K562 (cell line): ENCODE results near the gene POP7. TPM values are rescaled to one million over a fixed set of nuclear protein-coding genes. Genes with fewer than 3 reads are reported as not detected.
A peak's percentile ranks its signal among the peaks of the same experiment; 100 is the strongest.

Source experiments
- BRD4 ChIP-seq: fragments of 200-600 bp; sonication (generic); IDR thresholded peaks from 2 replicates; pipeline ENCODE4 v1.6.1; 2017; ENCODE audit warnings: inconsistent platforms
- CREM ChIP-seq: IDR thresholded peaks from 2 replicates; pipeline ENCODE4 v1.6.1; 2014; ENCODE audit warnings: antibody characterized with exemption, low read depth
- CSDE1 ChIP-seq, 2 experiments: fragments of 450-650 bp; IDR thresholded peaks; 2 replicates each; pipeline ENCODE4 v1.6.1; 2016; ENCODE audit warnings: mild to moderate bottlenecking in 1 of 2
- ESRRB ChIP-seq: fragments of 250-450 bp; sonication (Bioruptor Pico); IDR thresholded peaks from 2 replicates; pipeline ENCODE4 v1.5.0; 2020; ENCODE audit warnings: mild to moderate bottlenecking, moderate library complexity, borderline replicate concordance
- GABPA ChIP-seq: fragments of 200-800 bp; sonication (Bioruptor generic); conservative IDR thresholded peaks from 2 replicates; pipeline ENCODE4 v1.6.1; 2016; ENCODE audit warnings: low read depth, missing genetic modification characterization, missing compliant biosample characterization
- HMGN3 ChIP-seq: IDR thresholded peaks from 2 replicates; pipeline ENCODE4 v1.6.1; 2011; ENCODE audit warnings: borderline replicate concordance, low read depth, mild to moderate bottlenecking, mixed read lengths, low read length; ENCODE audit not compliant: insufficient read length; ENCODE audit errors: extremely low read depth
- JUNB ChIP-seq: fragments of 450-650 bp; formaldehyde crosslinking; conservative IDR thresholded peaks from 2 replicates; pipeline ENCODE4 v1.4.0; 2020; ENCODE audit warnings: mild to moderate bottlenecking
- MTA3 ChIP-seq: fragments of 450-650 bp; formaldehyde crosslinking; IDR thresholded peaks from 2 replicates; pipeline ENCODE4 v1.6.1; 2017; ENCODE audit warnings: mild to moderate bottlenecking, borderline replicate concordance
- NFIC ChIP-seq: fragments of 450-650 bp; IDR thresholded peaks from 2 replicates; pipeline ENCODE4 v1.6.1; 2017; ENCODE audit warnings: mild to moderate bottlenecking, inconsistent platforms
- NR2F6 ChIP-seq: fragments of 450-650 bp; formaldehyde crosslinking; IDR thresholded peaks from 2 replicates; pipeline ENCODE4 v1.4.0; 2020; ENCODE audit warnings: mild to moderate bottlenecking
- PTRF ChIP-seq: fragments of 450-650 bp; IDR thresholded peaks from 2 replicates; pipeline ENCODE4 v1.6.1; 2016; ENCODE audit warnings: mild to moderate bottlenecking, missing genetic modification characterization, missing compliant biosample characterization
- SOX6 ChIP-seq: fragments of 450-650 bp; IDR thresholded peaks from 2 replicates; pipeline ENCODE4 v1.6.1; 2014; ENCODE audit warnings: mild to moderate bottlenecking
- TAF7 ChIP-seq: fragments of 450-650 bp; IDR thresholded peaks from 2 replicates; pipeline ENCODE4 v1.6.1; 2016; ENCODE audit warnings: missing genetic modification characterization, missing compliant biosample characterization
- ZC3H4 ChIP-seq: sonication (generic); formaldehyde crosslinking; IDR thresholded peaks from 2 replicates; pipeline ENCODE4 v1.9.0; 2021; ENCODE audit warnings: missing genetic modification reagents, borderline replicate concordance
- ZFP1 ChIP-seq: fragments of 450-650 bp; formaldehyde crosslinking; IDR thresholded peaks from 2 replicates; pipeline ENCODE4 v1.4.0; 2020; ENCODE audit warnings: mild to moderate bottlenecking, mixed read lengths
- ZNF146 ChIP-seq: IDR thresholded peaks from one replicate; pipeline ENCODE4 v1.6.1; 2018; ENCODE audit warnings: missing compliant biosample characterization; ENCODE audit not compliant: unreplicated experiment
- ZNF174 ChIP-seq: fragments of 250-450 bp; sonication (Bioruptor Pico); IDR thresholded peaks from 2 replicates; pipeline ENCODE4 v1.4.0; 2020; ENCODE audit warnings: mild to moderate bottlenecking
- ZNF444 ChIP-seq: fragments of 250-450 bp; sonication (Bioruptor Pico); IDR thresholded peaks from 2 replicates; pipeline ENCODE4 v1.4.0; 2020; ENCODE audit warnings: mild to moderate bottlenecking, moderate library complexity
- ZNF707 ChIP-seq: fragments of 250-450 bp; sonication (Bioruptor Pico); conservative IDR thresholded peaks from 2 replicates; pipeline ENCODE4 v1.8.0; 2022; ENCODE audit warnings: inconsistent platforms, mild to moderate bottlenecking, moderate library complexity
- polyA plus RNA-seq, 8 experiments: library from polyadenylated mRNA; depleted of rRNA in 4 of 8; stranded (reverse) in 5 of 8; unstranded in 3 of 8; fragments of >200 nt; fragmentation: Nextera tagmentation in 2 of 8; fragmentation: Illumina TruSeq in 1 of 8; extraction: Ambion mirVana in 2 of 8; extraction: Trizol in 1 of 8; gene quantifications; 2 replicates each; pipeline versions ENCODE4 v1.2.1 to v1.2.3, GENCODE V29; 2011 to 2014; ENCODE audit warnings: inconsistent platforms in 1 of 8, missing spikeins in 1 of 8
- total RNA-seq, 7 experiments: library from RNA; depleted of rRNA in 6 of 7; stranded (reverse); fragments of >200 nt in 6 of 7; fragmentation: Illumina TruSeq in 2 of 7; extraction: Trizol in 2 of 7; gene quantifications; 2 replicates each; pipeline versions ENCODE4 v1.2.1 to v1.2.3, GENCODE V29; 2011 to 2021; ENCODE audit warnings: low replicate concordance in 1 of 7
- TF ChIP-seq, protein P1 (sequence below), 3 experiments: fragments of 200-800 bp in 1 of 3; sonication (Bioruptor generic) in 1 of 3; sonication (generic) in 1 of 3; formaldehyde crosslinking in 1 of 3; IDR thresholded peaks; 2 replicates each; pipeline versions ENCODE4 v1.6.1 to v1.8.0; 2016 to 2022; ENCODE audit warnings: mild to moderate bottlenecking in 2 of 3, missing compliant biosample characterization in 2 of 3, missing genetic modification characterization in 2 of 3, missing genetic modification reagents in 1 of 3
- TF ChIP-seq, protein P2 (sequence below): fragments of 450-650 bp; IDR thresholded peaks from 2 replicates; pipeline ENCODE4 v1.6.1; 2017; ENCODE audit warnings: antibody characterized with exemption
- TF ChIP-seq, protein P3 (sequence below): fragments of 200-800 bp; sonication (Bioruptor generic); IDR thresholded peaks from 2 replicates; pipeline ENCODE4 v1.6.1; 2017; ENCODE audit warnings: missing genetic modification characterization, missing compliant biosample characterization
- TF ChIP-seq, protein P4 (sequence below): fragments of 450-650 bp; IDR thresholded peaks from 2 replicates; pipeline ENCODE4 v1.6.1; 2016

Gene POP7
- total and polyA plus RNA-seq, 9 of the 15 experiments (the other 6 are each of a cell fraction or from before 2014, with no cell fraction given): 11.5 to 163 (median 68.9) TPM

DNA sequence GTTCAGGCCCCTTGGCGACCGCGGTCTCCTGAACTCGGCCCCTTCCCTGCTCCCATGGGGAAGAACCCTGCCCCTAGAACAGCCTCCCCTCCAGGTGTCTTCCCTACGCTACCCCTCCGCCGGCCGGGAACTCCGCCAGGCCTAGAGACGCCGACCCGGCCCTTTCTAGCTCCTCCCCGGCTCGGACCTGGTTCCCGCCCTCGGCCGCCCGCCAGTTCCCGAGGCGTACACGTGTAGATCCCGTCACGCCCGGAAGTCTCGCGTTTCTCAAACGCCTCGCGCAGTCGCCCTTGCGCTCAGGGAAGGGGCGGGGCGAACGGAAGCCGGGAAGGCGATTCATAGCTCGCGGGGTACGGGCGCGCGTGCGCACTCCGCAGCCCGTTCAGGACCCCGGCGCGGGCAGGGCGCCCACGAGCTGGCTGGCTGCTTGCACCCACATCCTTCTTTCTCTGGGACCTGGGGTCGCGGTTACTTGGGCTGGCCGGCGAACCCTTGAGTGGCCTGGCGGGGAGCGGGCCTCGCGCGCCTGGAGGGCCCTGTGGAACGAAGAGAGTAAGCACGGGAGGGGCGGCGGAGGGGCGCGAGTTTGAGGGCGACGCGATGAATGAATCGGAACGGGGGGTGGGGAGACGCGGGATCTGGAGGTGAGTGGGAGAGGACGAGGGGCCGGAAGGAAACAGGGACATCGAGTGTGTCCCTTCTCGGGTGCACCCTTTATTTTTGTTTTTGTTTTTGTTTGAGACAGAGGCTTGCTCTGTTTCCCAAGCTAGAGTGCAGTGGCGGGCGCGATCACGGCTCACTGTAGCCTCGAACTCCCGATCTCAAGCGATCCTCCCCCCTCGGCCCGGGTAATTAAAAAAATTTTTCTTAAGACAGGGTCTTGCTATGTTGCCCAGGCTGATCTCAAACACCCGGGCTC, at the start of gene POP7 (continued):
- TF ChIP-seq CREM: peak; percentile 93
- TF ChIP-seq, protein P1, sequence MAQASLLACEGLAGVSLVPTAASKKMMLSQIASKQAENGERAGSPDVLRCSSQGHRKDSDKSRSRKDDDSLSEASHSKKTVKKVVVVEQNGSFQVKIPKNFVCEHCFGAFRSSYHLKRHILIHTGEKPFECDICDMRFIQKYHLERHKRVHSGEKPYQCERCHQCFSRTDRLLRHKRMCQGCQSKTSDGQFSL (CRISPR knock-in tag; IDR thresholded peaks at IDR 0.05): 0 out of 2 replicates have a peak, but pooled peaks have one; percentile 59
- TF ChIP-seq, protein P1 (tag; IDR thresholded peaks at IDR 0.05): no peak
- TF ChIP-seq SOX6: no peak; the same call in 1 of the 2 replicates
- TF ChIP-seq TAF7 (tag): peak; percentile 65; the same call in 1 of the 2 replicates
- TF ChIP-seq ESRRB (CRISPR knock-in tag): no peak
- TF ChIP-seq ZNF174: no peak
- no peak for TF ChIP-seq ZC3H4 (CRISPR knock-in tag)
- TF ChIP-seq PTRF (tag): no peak
- TF ChIP-seq, protein P2, sequence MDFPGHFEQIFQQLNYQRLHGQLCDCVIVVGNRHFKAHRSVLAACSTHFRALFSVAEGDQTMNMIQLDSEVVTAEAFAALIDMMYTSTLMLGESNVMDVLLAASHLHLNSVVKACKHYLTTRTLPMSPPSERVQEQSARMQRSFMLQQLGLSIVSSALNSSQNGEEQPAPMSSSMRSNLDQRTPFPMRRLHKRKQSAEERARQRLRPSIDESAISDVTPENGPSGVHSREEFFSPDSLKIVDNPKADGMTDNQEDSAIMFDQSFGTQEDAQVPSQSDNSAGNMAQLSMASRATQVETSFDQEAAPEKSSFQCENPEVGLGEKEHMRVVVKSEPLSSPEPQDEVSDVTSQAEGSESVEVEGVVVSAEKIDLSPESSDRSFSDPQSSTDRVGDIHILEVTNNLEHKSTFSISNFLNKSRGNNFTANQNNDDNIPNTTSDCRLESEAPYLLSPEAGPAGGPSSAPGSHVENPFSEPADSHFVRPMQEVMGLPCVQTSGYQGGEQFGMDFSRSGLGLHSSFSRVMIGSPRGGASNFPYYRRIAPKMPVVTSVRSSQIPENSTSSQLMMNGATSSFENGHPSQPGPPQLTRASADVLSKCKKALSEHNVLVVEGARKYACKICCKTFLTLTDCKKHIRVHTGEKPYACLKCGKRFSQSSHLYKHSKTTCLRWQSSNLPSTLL: no peak
- TF ChIP-seq NFIC: peak; percentile 92
- TF ChIP-seq ZNF707: no peak
- TF ChIP-seq BRD4: no peak
- TF ChIP-seq HMGN3: peak; percentile 71
- TF ChIP-seq, protein P3, sequence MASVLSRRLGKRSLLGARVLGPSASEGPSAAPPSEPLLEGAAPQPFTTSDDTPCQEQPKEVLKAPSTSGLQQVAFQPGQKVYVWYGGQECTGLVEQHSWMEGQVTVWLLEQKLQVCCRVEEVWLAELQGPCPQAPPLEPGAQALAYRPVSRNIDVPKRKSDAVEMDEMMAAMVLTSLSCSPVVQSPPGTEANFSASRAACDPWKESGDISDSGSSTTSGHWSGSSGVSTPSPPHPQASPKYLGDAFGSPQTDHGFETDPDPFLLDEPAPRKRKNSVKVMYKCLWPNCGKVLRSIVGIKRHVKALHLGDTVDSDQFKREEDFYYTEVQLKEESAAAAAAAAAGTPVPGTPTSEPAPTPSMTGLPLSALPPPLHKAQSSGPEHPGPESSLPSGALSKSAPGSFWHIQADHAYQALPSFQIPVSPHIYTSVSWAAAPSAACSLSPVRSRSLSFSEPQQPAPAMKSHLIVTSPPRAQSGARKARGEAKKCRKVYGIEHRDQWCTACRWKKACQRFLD (CRISPR knock-in tag): 0 out of 2 replicates have a peak, but pooled peaks have one; percentile 9
- TF ChIP-seq ZNF146 (CRISPR knock-in tag): no peak
- TF ChIP-seq NR2F6 (CRISPR knock-in tag): no peak
- no peak for TF ChIP-seq ZFP1 (CRISPR knock-in tag)
- no peak for TF ChIP-seq JUNB (CRISPR knock-in tag)
- TF ChIP-seq GABPA: peak; percentile 43; the same call in 1 of the 2 replicates
- no peak for TF ChIP-seq ZNF444
- TF ChIP-seq CSDE1 (IDR thresholded peaks at IDR 0.05): no peak; a peak in 1 of 4 replicates
- TF ChIP-seq, protein P4, sequence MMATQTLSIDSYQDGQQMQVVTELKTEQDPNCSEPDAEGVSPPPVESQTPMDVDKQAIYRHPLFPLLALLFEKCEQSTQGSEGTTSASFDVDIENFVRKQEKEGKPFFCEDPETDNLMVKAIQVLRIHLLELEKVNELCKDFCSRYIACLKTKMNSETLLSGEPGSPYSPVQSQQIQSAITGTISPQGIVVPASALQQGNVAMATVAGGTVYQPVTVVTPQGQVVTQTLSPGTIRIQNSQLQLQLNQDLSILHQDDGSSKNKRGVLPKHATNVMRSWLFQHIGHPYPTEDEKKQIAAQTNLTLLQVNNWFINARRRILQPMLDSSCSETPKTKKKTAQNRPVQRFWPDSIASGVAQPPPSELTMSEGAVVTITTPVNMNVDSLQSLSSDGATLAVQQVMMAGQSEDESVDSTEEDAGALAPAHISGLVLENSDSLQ: 0 out of 2 replicates have a peak, but pooled peaks have one; percentile 21
- TF ChIP-seq MTA3: peak; percentile 99
